Measurements from ENCODE around the gene MYO9B. TPM values are rescaled to one million over a fixed set of nuclear protein-coding genes. Genes with fewer than 3 reads are reported as not detected.

The MYO9B gene
- total RNA-seq, 1 experiment from 2014 or later = 79.4 TPM

DNA sequence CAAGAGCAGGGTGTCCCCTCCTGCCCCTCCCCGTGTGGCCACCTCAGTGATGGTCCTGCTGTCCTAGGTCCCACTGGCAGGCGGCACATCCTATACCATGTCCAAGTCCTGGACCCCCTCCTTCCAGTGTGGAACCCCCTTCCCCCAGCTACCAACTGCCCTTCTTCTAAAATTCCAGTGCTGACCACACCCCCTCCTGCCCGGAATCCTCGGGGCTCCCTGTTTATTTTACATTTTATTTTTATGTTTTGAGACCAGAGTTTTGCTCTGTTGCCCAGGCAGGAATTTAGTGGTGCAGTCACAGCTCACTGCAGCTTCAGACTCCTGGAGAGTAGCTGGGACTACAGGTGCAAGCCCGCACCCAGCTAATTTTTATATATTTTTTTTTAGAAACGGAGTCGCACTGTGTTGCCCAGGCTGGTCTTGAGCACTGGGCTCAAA is 48.0 kb upstream of the MYO9B start:
- ChIA-PET CTCF (no interaction called here), POLR2A (no interaction called here)
- ATAC-seq = peak; percentile 49; the same call in 1 of the 2 replicates
- BruUV-seq (replicated peaks) = no TSS peak
- H3K27ac ChIP-seq (ENCODE audit: low read length) = no peak overlapping the region
- H3K27me3 ChIP-seq (ENCODE audit: control insufficient read depth, insufficient read depth, low read length) = no peaks in the 10 kb centered on the region
- H3K9me3 ChIP-seq (ENCODE audit: control insufficient read depth, insufficient read depth, low read depth, low read length) = no peaks in the 10 kb centered on the region
- no peaks in the 10 kb centered on the region for H3K4me1 ChIP-seq (ENCODE audit: control insufficient read depth, insufficient read depth, low read length)
- no peak for DNase-seq (ENCODE audit: low read depth, low spot score)
- in situ Hi-C loops (cut with HindIII; ENCODE audit: low pct_unique_long_range_greater_than_20kb, low sequenced_read_pairs) = no loop called here
- no peaks in the 10 kb centered on the region for H3K36me3 ChIP-seq (ENCODE audit: control insufficient read depth, insufficient read depth, low read length)
- TF ChIP-seq POLR2AphosphoS5 (IDR thresholded peaks at IDR 0.05; ENCODE audit: low read depth, low read length) (no peak), TCF7L2 (IDR thresholded peaks at IDR 0.05; ENCODE audit: low read depth, low read length) (no peak), SIN3A (IDR thresholded peaks at IDR 0.05; ENCODE audit: borderline replicate concordance, insufficient read depth, low read depth, low read length) (no peak)
- TF ChIP-seq, protein P1, sequence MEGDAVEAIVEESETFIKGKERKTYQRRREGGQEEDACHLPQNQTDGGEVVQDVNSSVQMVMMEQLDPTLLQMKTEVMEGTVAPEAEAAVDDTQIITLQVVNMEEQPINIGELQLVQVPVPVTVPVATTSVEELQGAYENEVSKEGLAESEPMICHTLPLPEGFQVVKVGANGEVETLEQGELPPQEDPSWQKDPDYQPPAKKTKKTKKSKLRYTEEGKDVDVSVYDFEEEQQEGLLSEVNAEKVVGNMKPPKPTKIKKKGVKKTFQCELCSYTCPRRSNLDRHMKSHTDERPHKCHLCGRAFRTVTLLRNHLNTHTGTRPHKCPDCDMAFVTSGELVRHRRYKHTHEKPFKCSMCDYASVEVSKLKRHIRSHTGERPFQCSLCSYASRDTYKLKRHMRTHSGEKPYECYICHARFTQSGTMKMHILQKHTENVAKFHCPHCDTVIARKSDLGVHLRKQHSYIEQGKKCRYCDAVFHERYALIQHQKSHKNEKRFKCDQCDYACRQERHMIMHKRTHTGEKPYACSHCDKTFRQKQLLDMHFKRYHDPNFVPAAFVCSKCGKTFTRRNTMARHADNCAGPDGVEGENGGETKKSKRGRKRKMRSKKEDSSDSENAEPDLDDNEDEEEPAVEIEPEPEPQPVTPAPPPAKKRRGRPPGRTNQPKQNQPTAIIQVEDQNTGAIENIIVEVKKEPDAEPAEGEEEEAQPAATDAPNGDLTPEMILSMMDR (IDR thresholded peaks at IDR 0.05) = no peak
- TF ChIP-seq, protein P2, sequence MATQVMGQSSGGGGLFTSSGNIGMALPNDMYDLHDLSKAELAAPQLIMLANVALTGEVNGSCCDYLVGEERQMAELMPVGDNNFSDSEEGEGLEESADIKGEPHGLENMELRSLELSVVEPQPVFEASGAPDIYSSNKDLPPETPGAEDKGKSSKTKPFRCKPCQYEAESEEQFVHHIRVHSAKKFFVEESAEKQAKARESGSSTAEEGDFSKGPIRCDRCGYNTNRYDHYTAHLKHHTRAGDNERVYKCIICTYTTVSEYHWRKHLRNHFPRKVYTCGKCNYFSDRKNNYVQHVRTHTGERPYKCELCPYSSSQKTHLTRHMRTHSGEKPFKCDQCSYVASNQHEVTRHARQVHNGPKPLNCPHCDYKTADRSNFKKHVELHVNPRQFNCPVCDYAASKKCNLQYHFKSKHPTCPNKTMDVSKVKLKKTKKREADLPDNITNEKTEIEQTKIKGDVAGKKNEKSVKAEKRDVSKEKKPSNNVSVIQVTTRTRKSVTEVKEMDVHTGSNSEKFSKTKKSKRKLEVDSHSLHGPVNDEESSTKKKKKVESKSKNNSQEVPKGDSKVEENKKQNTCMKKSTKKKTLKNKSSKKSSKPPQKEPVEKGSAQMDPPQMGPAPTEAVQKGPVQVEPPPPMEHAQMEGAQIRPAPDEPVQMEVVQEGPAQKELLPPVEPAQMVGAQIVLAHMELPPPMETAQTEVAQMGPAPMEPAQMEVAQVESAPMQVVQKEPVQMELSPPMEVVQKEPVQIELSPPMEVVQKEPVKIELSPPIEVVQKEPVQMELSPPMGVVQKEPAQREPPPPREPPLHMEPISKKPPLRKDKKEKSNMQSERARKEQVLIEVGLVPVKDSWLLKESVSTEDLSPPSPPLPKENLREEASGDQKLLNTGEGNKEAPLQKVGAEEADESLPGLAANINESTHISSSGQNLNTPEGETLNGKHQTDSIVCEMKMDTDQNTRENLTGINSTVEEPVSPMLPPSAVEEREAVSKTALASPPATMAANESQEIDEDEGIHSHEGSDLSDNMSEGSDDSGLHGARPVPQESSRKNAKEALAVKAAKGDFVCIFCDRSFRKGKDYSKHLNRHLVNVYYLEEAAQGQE (IDR thresholded peaks at IDR 0.05; ENCODE audit: insufficient read depth in 1 of 2, low read depth in 2 of 2, low read length in 1 of 2) = no peak
- H3K4me3 ChIP-seq (ENCODE audit: low read depth in 2 of 2, low read length in 2 of 2) = no peak overlapping the region
- intact Hi-C loops (cut with micrococcal nuclease; ENCODE audit: unreplicated experiment) = no loop called here

DNA sequence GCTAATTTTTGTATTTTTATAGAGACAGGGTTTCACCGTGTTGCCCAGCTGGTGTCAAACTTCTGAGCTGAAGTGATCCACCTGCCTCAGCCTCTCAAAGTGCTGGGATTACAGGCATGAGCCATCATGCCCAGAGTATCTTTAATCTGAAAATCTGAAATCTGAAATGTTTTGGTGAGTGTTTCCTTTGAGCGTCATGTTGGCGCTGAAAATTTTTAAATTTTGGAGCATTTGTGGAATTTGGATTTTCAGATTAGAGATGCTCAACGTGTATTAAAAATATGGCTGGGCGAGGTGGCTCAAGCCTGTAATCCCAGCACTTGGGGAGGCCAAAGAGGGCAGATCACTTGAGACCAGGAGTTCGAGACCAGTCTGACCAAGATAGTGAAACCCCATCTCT is 43.8 kb upstream of the MYO9B start:
- in situ Hi-C loops (cut with HindIII; ENCODE audit: low pct_unique_long_range_greater_than_20kb, low sequenced_read_pairs) = no loop called here
- Histone ChIP-seq H3K27ac (ENCODE audit: low read length) (no peak overlapping the region), H3K36me3 (ENCODE audit: control insufficient read depth, insufficient read depth, low read length) (no peaks in the 10 kb centered on the region), H3K4me3 (ENCODE audit: low read depth in 2 of 2, low read length in 2 of 2) (no peak overlapping the region), H3K4me1 (ENCODE audit: control insufficient read depth, insufficient read depth, low read length) (no peaks in the 10 kb centered on the region), H3K27me3 (ENCODE audit: control insufficient read depth, insufficient read depth, low read length) (no peaks in the 10 kb centered on the region), H3K9me3 (ENCODE audit: control insufficient read depth, insufficient read depth, low read depth, low read length) (no peaks in the 10 kb centered on the region)
- intact Hi-C loops (cut with micrococcal nuclease; ENCODE audit: unreplicated experiment) = no loop called here
- DNase-seq (ENCODE audit: low read depth, low spot score) = no peak
- TF ChIP-seq SIN3A (IDR thresholded peaks at IDR 0.05; ENCODE audit: borderline replicate concordance, insufficient read depth, low read depth, low read length) (no peak), POLR2AphosphoS5 (IDR thresholded peaks at IDR 0.05; ENCODE audit: low read depth, low read length) (no peak), TCF7L2 (IDR thresholded peaks at IDR 0.05; ENCODE audit: low read depth, low read length) (no peak)
- BruUV-seq (replicated peaks) = no TSS peak
- CTCF ChIA-PET = no interaction called here
- POLR2A ChIA-PET = no interaction called here
- no peak for ATAC-seq

DNA sequence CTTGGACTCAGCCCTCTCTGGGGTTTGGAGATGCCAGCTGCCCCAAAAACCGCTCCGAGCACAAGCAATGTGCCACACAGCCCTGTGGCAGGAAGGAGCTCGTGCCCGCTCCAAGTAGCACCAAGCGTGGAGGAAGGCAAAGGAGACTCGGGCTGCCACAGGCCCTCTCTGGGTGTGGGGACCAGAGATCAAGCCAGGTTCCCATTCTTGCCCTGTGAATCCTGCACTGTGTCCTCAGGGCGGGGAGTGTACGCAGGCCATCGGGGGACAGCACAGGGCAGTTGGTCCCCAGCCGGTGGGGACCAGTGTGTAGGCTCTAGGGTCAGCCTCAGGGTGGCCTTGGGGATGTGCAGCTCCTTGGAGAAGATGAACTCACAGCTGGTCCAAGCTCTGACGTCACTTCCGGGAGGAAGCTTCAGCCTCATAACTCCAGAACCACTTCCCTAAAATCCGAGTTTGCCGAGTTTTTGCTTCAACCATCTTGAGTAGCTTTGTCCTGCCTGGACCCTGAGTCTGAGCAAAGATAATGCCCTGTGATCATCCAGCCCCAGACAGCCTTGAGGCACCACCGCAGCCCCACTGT is 39.6 kb upstream of the MYO9B start:
- no peaks in the 10 kb centered on the region for H3K4me1 ChIP-seq (ENCODE audit: control insufficient read depth, insufficient read depth, low read length)
- ChIA-PET POLR2A (no interaction called here), CTCF (no interaction called here)
- H3K27me3 ChIP-seq (ENCODE audit: control insufficient read depth, insufficient read depth, low read length) = no peaks in the 10 kb centered on the region
- intact Hi-C loops (cut with micrococcal nuclease; ENCODE audit: unreplicated experiment) = no loop called here
- no peaks in the 10 kb centered on the region for H3K9me3 ChIP-seq (ENCODE audit: control insufficient read depth, insufficient read depth, low read depth, low read length)
- TF ChIP-seq, protein P2 (IDR thresholded peaks at IDR 0.05; ENCODE audit: insufficient read depth in 1 of 2, low read depth in 2 of 2, low read length in 1 of 2) = no peak
- TF ChIP-seq, protein P1 (IDR thresholded peaks at IDR 0.05) = no peak
- TF ChIP-seq SIN3A (IDR thresholded peaks at IDR 0.05; ENCODE audit: borderline replicate concordance, insufficient read depth, low read depth, low read length) (no peak), TCF7L2 (IDR thresholded peaks at IDR 0.05; ENCODE audit: low read depth, low read length) (no peak)
- peak; percentile 46; the same call in 1 of the 2 replicates for ATAC-seq
- H3K4me3 ChIP-seq (ENCODE audit: low read depth in 2 of 2, low read length in 2 of 2) = no peak overlapping the region
- in situ Hi-C loops (cut with HindIII; ENCODE audit: low pct_unique_long_range_greater_than_20kb, low sequenced_read_pairs) = no loop called here
- no TSS peak for BruUV-seq (replicated peaks)
- H3K36me3 ChIP-seq (ENCODE audit: control insufficient read depth, insufficient read depth, low read length) = no peaks in the 10 kb centered on the region
- H3K27ac ChIP-seq (ENCODE audit: low read length) = no peak overlapping the region
- no peak for DNase-seq (ENCODE audit: low read depth, low spot score)

Measured in Panc1 (cell line).